Activated CD8-positive, alpha-beta T cell treated with anti-CD3 and anti-CD28 coated beads, Interleukin-2, amount 10 ng/mL, durations not matched to agents 7 days and 5 days (primary cell): ENCODE results near the gene CFP. TPM values are rescaled to one million over a fixed set of nuclear protein-coding genes. Genes with fewer than 3 reads are reported as not detected.
"Not testable (repeated sequence)": the region's sequence is repeated elsewhere in the genome, so short reads cannot be mapped to it uniquely, and the experiment has no call there.

Experiments used
- ATAC-seq: fragments of 150-1000 bp; cut with Tn5 transposase; one replicate; pipeline ENCODE4 v1.10.0; 2021; ENCODE audit warnings: moderate library complexity
- CTCF ChIA-PET: fragments of 350-600 bp; sonication (Branson Sonifier 250); formaldehyde crosslinking; loops from one replicate; lab custom pipeline; 2021; ENCODE audit warnings: antibody characterized with exemption; lab: Charles Lee
- POLR2A ChIA-PET: fragments of 350-600 bp; sonication (Branson Sonifier 250); formaldehyde crosslinking; loops from one replicate; lab custom pipeline; 2021; ENCODE audit warnings: antibody characterized with exemption; lab: Charles Lee
- DNase-seq: peaks from one replicate; pipeline ENCODE4 v3.0.0-alpha.2; 2020
- H3K27ac Mint-ChIP-seq: one replicate; pipeline ENCODE4 v1.8.0; 2021; ENCODE audit warnings: mild to moderate bottlenecking, mixed read lengths
- H3K27me3 Mint-ChIP-seq: one replicate; pipeline ENCODE4 v1.8.0; 2021; ENCODE audit warnings: low read depth, mixed read lengths
- H3K36me3 Mint-ChIP-seq: one replicate; pipeline ENCODE4 v1.8.0; 2021; ENCODE audit warnings: low read depth, mixed read lengths
- H3K4me1 Mint-ChIP-seq: one replicate; pipeline ENCODE4 v1.8.0; 2021; ENCODE audit warnings: low read depth, mixed read lengths
- H3K4me3 Mint-ChIP-seq: one replicate; pipeline ENCODE4 v1.8.0; 2021; ENCODE audit warnings: mild to moderate bottlenecking, mixed read lengths
- H3K9me3 Mint-ChIP-seq: one replicate; pipeline ENCODE4 v1.8.0; 2022; ENCODE audit warnings: mixed read lengths; ENCODE audit not compliant: insufficient read depth
- total RNA-seq, 2 experiments: library from RNA; stranded (reverse); gene quantifications; one replicate each; pipeline ENCODE4 v1.2.3, GENCODE V29; 2021

The CFP gene
- total RNA-seq, 2 experiments from 2014 or later: 11.5 to 13.1 TPM

DNA sequence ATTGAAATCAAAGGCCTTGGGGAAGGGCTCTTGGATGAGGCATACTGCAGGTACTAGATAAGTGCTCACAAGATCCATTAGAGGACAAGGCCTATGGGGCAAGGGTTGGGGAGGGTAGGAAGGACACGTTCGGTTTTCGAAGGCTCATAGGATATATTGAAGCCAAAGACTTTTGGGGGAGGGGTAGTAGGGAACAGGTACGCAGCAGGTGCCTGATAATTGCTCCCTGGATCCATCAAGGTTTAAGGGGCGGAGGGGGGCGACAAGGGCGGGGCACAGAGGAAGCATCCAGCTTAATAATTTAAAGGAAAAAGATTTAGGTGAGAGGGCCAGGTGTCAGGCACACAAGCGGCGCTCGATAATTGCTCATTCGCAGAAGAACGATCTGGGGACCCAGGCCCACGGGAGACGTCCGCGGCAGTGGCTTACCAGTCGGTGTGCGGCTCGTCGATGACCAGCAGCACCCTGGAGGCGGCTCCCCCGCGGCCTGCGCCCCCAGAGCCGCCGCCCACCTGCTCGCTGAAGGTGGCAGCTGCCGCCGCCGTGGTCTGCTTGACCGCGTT is 10.7 kb downstream of the CFP start:
- H3K4me1 Mint-ChIP-seq: peaks cover 16% of the 10 kb centered on the region
- no peaks in the 10 kb centered on the region for H3K36me3 Mint-ChIP-seq
- ChIA-PET CTCF (no interaction called here), POLR2A (no interaction called here)
- H3K27me3 Mint-ChIP-seq: peaks cover 41% of the 10 kb centered on the region
- no peaks in the 10 kb centered on the region for H3K9me3 Mint-ChIP-seq
- no peak for DNase-seq
- ATAC-seq: no peak
- peak overlapping the region; percentile 23 for H3K4me3 Mint-ChIP-seq
- no peak overlapping the region for H3K27ac Mint-ChIP-seq

DNA sequence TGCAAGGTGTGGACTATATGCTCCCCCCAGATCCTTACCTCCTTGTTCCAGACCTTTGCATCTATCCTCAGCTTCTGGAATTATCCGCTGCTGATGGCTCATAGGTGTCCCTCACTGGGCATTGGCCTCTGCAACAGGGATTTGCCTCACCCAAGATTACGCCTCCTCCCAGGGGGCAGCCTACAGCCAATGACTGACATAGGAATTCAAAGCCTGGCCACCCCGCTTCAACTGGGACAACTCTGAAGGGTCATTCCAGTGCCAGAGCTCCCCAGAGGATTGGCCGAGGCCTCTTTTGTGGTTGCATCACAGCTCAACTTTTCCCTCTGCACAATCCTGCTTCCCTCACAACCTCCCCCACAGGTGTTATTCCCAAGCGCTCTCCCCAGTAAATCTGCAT is 15.1 kb downstream of the CFP start:
- Mint-ChIP-seq H3K4me3 (no peak overlapping the region), H3K36me3 (no peaks in the 10 kb centered on the region), H3K4me1 (peaks cover 4% of the 10 kb centered on the region), H3K27me3 (peaks cover 24% of the 10 kb centered on the region), H3K9me3 (no peaks in the 10 kb centered on the region), H3K27ac (no peak overlapping the region)
- ChIA-PET CTCF (no interaction called here), POLR2A (no interaction called here)
- DNase-seq (no peak), ATAC-seq (no peak)

DNA sequence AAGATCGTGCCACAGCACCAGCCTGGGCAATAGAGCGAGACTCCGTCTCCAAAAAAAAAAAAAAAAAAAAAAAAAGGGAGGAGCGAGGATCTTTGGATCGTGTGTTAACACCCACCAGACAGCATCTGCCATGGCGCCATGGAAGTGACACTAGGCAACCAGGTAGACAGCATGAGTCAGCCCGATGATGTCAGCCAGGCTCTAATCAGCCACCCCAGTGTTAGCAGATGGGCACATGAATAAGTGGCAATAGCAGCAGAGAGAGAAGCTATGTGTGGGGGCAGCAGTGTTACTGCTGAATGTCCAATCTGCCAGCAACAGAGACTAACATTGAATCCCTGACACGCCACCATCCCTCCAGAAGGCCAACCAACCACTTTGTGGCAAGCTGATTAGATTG is 16.6 kb downstream of the CFP start:
- CTCF ChIA-PET: no interaction called here
- Mint-ChIP-seq H3K4me3 (no peak overlapping the region), H3K27me3 (peaks cover 16% of the 10 kb centered on the region), H3K4me1 (no peaks in the 10 kb centered on the region), H3K27ac (no peak overlapping the region), H3K9me3 (no peaks in the 10 kb centered on the region), H3K36me3 (no peaks in the 10 kb centered on the region)
- POLR2A ChIA-PET: no interaction called here
- DNase-seq (no peak), ATAC-seq (no peak)

DNA sequence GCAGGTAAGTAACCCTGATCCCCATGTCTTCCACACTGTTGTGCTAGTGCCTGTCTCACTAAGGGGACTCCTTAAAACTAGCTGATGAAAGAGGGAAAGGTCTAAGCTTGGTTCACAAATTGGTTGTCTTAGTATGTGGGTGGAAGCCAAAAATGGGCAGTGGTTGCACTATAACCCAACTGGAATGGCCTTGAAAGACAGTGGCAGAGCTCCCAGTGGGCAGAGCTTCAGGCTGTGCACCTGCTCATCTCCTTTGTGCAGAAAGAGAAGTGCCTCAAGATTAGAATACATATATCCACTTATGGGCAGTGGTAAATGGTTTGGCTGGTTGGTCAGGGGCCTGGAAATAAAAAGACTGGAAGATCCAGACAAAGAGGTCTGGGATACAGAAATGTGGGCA is 17.3 kb downstream of the CFP start:
- Mint-ChIP-seq H3K4me1 (peaks cover 2% of the 10 kb centered on the region), H3K27me3 (peaks cover 9% of the 10 kb centered on the region), H3K36me3 (no peaks in the 10 kb centered on the region), H3K27ac (no peak overlapping the region), H3K9me3 (no peaks in the 10 kb centered on the region), H3K4me3 (no peak overlapping the region)
- ATAC-seq (no peak), DNase-seq (no peak)
- POLR2A ChIA-PET: no interaction called here
- CTCF ChIA-PET: no interaction called here

DNA sequence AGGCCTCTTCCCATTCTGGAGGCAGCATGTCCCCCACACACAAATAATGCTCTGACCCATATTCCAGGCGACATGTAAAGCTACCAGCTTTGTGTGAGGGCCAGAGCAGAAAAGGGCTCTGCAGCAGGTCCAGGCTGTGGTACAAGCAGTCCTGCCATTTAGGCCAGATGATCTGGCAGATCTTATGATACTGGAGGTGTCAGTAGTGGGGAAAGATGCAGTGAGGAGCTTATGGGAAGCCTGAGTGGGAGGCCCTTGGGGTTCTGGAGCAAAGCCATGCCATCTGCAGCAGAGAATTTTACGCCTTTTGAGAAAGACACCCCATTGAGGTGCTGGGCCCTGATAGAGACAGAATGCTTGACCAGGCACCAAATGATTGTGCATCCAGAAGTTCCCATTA is 17.8 kb downstream of the CFP start:
- DNase-seq (no peak), ATAC-seq (no peak)
- POLR2A ChIA-PET: no interaction called here
- Mint-ChIP-seq H3K4me3 (no peak overlapping the region), H3K36me3 (no peaks in the 10 kb centered on the region), H3K27ac (no peak overlapping the region), H3K9me3 (no peaks in the 10 kb centered on the region), H3K27me3 (peaks cover 8% of the 10 kb centered on the region), H3K4me1 (peaks cover 2% of the 10 kb centered on the region)
- CTCF ChIA-PET: no interaction called here

DNA sequence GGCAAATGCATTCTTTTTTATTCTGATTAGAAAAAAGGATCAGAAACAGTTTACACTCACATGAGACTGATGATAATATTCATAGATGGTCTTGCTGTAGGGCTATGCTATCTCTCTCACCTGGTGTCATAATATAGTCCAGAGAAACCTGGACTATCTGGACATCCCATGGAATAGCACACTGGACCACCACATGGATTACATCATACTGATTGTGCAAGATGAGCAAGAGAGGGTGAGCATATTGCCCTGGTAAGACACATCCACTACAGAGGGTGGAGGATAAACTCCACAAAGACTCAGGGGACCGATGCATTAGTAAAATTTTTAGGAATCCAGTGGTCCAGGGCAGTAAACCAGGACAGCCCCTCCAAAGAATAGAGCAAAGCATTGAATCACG is 18.2 kb downstream of the CFP start:
- Mint-ChIP-seq H3K36me3 (no peaks in the 10 kb centered on the region), H3K27me3 (peaks cover 5% of the 10 kb centered on the region), H3K4me1 (peaks cover 2% of the 10 kb centered on the region), H3K9me3 (no peaks in the 10 kb centered on the region), H3K27ac (no peak overlapping the region), H3K4me3 (no peak overlapping the region)
- ATAC-seq: no peak
- no peak for DNase-seq
- POLR2A ChIA-PET: no interaction called here
- CTCF ChIA-PET: no interaction called here

DNA sequence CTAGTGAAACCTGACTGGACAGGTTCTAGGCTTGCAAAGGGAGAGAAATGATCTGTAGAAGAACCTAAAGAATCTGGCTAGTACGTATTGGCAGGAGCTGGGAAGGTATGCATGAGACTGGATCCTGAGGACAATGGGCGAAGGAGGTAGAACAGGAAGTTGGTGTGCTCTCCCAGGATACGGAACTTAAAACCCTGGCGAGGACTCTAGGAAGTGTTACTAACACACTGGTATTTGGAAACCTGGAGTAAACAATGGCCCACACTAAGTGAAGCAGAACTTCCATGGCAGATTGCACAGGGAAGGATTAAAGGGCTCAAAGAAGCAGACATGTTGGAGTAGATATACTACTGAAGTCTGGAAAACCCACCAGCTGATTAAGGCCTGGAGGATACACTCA is 19.2 kb downstream of the CFP start:
- Mint-ChIP-seq H3K27ac (no peak overlapping the region), H3K4me3 (no peak overlapping the region), H3K4me1 (peaks cover 2% of the 10 kb centered on the region), H3K36me3 (no peaks in the 10 kb centered on the region), H3K9me3 (no peaks in the 10 kb centered on the region), H3K27me3 (peaks cover 2% of the 10 kb centered on the region)
- no peak for ATAC-seq
- POLR2A ChIA-PET: no interaction called here
- CTCF ChIA-PET: no interaction called here
- no peak for DNase-seq

DNA sequence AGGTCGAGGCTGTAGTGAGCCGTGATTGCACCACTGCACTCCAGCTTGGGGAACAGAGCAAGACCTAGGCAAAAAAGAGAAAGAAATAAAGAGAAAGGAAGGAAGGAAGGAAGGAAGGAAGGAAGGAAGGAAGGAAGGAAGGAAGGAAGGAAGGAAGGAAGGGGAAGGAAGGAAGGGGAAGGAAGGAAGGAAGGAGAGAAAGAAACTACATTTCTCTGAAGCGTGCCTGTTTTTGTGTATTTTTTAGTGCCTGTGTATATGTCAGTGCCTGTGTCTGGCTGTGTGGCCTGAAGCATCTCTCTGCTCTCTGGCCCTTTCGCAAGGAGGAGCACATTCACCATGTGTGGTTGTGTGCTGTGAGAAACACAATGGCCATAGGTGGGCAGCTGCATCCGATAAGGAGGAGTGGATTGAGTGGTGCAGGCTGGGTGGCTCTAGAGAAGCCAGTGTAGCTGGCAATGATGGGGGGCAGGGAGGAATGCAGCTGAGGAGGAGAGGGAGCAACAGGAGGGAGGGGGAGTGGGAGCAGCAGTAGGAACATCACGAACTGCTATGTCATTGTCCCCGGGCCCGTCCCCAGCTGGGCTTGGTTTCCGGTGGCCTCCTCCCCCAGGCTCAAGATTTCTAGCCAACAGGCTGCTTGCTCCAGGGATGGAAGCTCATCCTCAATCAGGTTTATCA is 21.5 kb downstream of the CFP start:
- DNase-seq (no peak), ATAC-seq (no peak)
- Mint-ChIP-seq H3K27me3 (no peaks in the 10 kb centered on the region), H3K36me3 (no peaks in the 10 kb centered on the region), H3K9me3 (no peaks in the 10 kb centered on the region), H3K4me1 (peaks cover 2% of the 10 kb centered on the region), H3K27ac (no peak overlapping the region), H3K4me3 (no peak overlapping the region)
- ChIA-PET POLR2A (no interaction called here), CTCF (no interaction called here)

DNA sequence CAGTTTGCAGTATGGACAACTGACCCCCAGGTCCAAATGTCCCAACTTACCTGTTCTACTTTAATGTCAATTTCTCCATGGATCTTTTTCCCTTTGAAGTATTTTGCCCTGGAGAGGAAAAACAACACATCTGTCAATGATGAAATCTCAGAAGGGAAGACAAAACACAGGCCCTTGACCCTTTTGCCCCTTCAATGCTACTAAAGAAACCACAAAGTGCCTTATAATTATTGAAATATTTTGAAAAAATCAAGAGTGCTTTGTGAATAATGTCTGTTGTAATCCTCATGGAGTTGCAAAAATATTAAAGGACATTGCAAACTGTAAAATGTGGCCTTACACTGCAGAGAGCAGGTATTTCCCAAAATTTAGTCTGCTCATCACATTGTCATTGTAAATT is 22.6 kb downstream of the CFP start:
- POLR2A ChIA-PET: no interaction called here
- CTCF ChIA-PET: no interaction called here
- no peaks in the 10 kb centered on the region for H3K36me3 Mint-ChIP-seq

DNA sequence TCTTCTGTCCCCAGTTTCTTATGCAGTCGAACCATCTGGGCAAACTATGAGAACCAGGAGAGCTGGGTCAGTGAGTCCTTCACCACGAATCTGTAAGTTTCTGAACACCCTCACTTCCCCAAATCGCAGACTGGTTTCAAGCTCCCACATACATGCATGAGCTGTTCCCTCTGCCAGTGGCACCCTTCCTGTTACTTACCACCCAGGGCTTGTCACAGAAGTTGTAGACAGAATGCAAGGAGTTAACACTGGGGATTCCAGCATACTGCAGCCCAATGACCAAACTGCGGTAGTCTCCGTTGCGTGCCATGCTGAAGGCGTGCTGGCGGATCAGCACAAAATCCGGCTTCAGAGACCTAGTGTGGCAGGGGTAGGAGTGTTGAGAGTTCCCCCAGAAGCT is 24.7 kb downstream of the CFP start:
- ATAC-seq (no peak), DNase-seq (no peak)
- no peak overlapping the region for H3K4me3 Mint-ChIP-seq
- peaks cover 2% of the 10 kb centered on the region for H3K4me1 Mint-ChIP-seq
- H3K27ac Mint-ChIP-seq: no peak overlapping the region
- H3K36me3 Mint-ChIP-seq: no peaks in the 10 kb centered on the region
- ChIA-PET POLR2A (no interaction called here), CTCF (no interaction called here)
- H3K9me3 Mint-ChIP-seq: no peaks in the 10 kb centered on the region
- no peaks in the 10 kb centered on the region for H3K27me3 Mint-ChIP-seq

More for the DNA sequence above, 22.6 kb downstream of the CFP start:
- Mint-ChIP-seq H3K27ac (no peak overlapping the region), H3K4me1 (peaks cover 2% of the 10 kb centered on the region), H3K4me3 (no peak overlapping the region), H3K9me3 (no peaks in the 10 kb centered on the region), H3K27me3 (no peaks in the 10 kb centered on the region)
- no peak for DNase-seq
- no peak for ATAC-seq

DNA sequence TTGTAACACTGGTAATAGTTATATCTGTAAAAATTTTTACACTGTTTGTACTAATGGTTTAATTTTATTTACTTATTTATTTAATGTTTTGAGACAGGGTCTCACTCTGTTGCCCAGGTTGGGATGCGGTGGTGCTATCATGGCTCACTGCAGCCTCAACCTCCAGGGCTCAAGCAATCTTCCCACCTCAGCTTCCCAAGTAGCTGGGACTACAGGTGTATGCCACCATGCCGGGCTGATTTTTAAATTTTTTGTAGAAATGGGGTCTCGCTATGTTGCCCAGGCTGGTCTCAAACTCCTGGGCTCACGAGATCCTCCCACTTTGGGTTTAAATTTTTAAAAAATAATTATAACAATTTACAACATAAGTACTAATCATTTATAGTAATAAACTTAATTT is 26.6 kb downstream of the CFP start:
- H3K4me3 Mint-ChIP-seq, POLR2A ChIA-PET, H3K4me1 Mint-ChIP-seq, H3K27me3 Mint-ChIP-seq, H3K36me3 Mint-ChIP-seq, H3K9me3 Mint-ChIP-seq, DNase-seq, H3K27ac Mint-ChIP-seq, ATAC-seq, CTCF ChIA-PET: not testable (repeated sequence)

DNA sequence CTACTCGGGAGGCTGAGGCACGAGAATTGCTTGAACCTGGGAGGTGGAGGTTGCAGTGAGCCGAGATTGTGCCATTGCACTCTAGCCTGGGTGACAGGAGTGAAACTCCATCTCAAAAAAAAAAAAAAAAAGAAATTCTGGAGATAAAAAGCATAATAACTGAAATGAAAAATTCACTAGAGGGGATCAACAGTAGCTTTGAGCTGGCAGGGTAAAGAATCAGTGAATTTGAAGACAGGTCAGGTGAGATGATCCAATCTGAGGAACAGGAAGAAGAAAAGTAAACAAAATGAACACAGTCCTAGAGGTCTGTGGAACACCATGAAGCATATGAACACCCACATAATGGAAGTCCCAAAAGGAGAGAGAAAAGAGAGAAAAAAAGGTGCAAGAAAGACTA is 32.5 kb downstream of the CFP start:
- CTCF ChIA-PET: no interaction called here
- ATAC-seq (no peak), DNase-seq (no peak)
- peaks cover 11% of the 10 kb centered on the region for H3K36me3 Mint-ChIP-seq
- peaks cover 14% of the 10 kb centered on the region for H3K9me3 Mint-ChIP-seq
- H3K27ac Mint-ChIP-seq: no peak overlapping the region
- POLR2A ChIA-PET: no interaction called here
- no peak overlapping the region for H3K4me3 Mint-ChIP-seq
- H3K27me3 Mint-ChIP-seq: peaks cover 4% of the 10 kb centered on the region
- peaks cover 11% of the 10 kb centered on the region for H3K4me1 Mint-ChIP-seq

DNA sequence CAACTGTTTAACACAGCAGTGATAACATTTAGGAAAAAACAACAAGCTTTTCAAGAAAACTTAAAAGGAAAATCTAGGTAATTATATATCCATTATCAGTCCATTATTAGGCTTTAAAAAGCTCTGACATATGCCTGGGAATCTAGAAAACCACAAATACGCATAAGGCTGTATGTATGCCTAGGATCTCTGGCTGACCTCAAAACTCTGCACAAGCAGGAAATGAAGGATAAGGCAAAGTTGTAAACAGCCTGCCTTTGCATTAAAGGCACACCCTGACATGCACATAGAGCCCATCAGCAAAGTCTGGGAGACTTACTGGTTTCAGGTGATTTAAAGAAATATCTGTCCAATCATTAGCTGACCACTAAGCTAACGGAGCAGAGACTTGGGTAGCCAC is 33.5 kb downstream of the CFP start:
- H3K9me3 Mint-ChIP-seq: peaks cover 14% of the 10 kb centered on the region
- peaks cover 11% of the 10 kb centered on the region for H3K36me3 Mint-ChIP-seq
- H3K27me3 Mint-ChIP-seq: peaks cover 4% of the 10 kb centered on the region
- ATAC-seq (no peak), DNase-seq (no peak)
- H3K27ac Mint-ChIP-seq: peak overlapping the region; percentile 77
- no peak overlapping the region for H3K4me3 Mint-ChIP-seq
- ChIA-PET POLR2A (no interaction called here), CTCF (no interaction called here)
- H3K4me1 Mint-ChIP-seq: peaks cover 11% of the 10 kb centered on the region
